SK-N-SH treated with all-trans-retinoic acid at 6 μM for 48 hours (cell line): ENCODE results near the gene COL19A1.

ENCODE experiments used
- CREB5 ChIP-seq: fragments of 250-450 bp; sonication (Bioruptor Pico); IDR thresholded peaks from 2 replicates; pipeline ENCODE4 v1.5.1; 2020; ENCODE audit warnings: low read depth, mild to moderate bottlenecking, moderate library complexity
- ESRRG ChIP-seq: fragments of 250-450 bp; sonication (Bioruptor Pico); IDR thresholded peaks from 2 replicates; pipeline ENCODE4 v1.6.1; 2021; ENCODE audit warnings: mild to moderate bottlenecking
- OSR1 ChIP-seq: fragments of 250-450 bp; sonication (Bioruptor Pico); IDR thresholded peaks from 2 replicates; pipeline ENCODE4 v1.8.0; 2022; ENCODE audit warnings: moderate library complexity, mild to moderate bottlenecking, inconsistent platforms
- SNAI2 ChIP-seq: fragments of 250-450 bp; sonication (Bioruptor Pico); IDR thresholded peaks from 2 replicates; pipeline ENCODE4 v1.5.0; 2020; ENCODE audit warnings: mild to moderate bottlenecking, moderate library complexity
- TSHZ2 ChIP-seq: fragments of 250-450 bp; sonication (Bioruptor Pico); IDR thresholded peaks from 2 replicates; pipeline ENCODE4 v1.5.0; 2020; ENCODE audit warnings: mild to moderate bottlenecking, moderate library complexity
- ZC3H10 ChIP-seq: fragments of 250-450 bp; sonication (Bioruptor Pico); IDR thresholded peaks from 2 replicates; pipeline ENCODE4 v1.5.1; 2021; ENCODE audit warnings: mild to moderate bottlenecking, moderate library complexity

GRCh38 chr6:70152786-70153185 lies 286.4 kb downstream of the COL19A1 start:
- TF ChIP-seq ESRRG (CRISPR knock-in tag) = no peak
- TF ChIP-seq CREB5 (CRISPR knock-in tag) = no peak
- no peak for TF ChIP-seq OSR1 (CRISPR knock-in tag)
- TF ChIP-seq ZC3H10 (CRISPR knock-in tag) = no peak
- TF ChIP-seq SNAI2 = no peak
- TF ChIP-seq TSHZ2 (CRISPR knock-in tag) = no peak
